HEK293 (cell line): Measurements from ENCODE around the gene GNAQ.
A peak's percentile ranks its signal among the peaks of the same experiment; 100 is the strongest.

ENCODE experiments used
- CTCF ChIA-PET: fragments of 350-600 bp; formaldehyde crosslinking; extraction: SDS; loops from one replicate; lab custom pipeline; 2021; ENCODE audit warnings: antibody characterized with exemption; lab: Yijun Ruan, JAX
- POLR2A ChIA-PET: fragments of 300-600 bp; formaldehyde crosslinking; extraction: SDS; loops from one replicate; lab custom pipeline; 2020; ENCODE audit warnings: antibody characterized with exemption, inconsistent platforms; lab: Yijun Ruan, JAX
- H3K27ac ChIP-seq: fragments of 200-500 bp; sonication (Bioruptor generic); 2 replicates; pipeline ENCODE4 v1.5.1; 2014; ENCODE audit warnings: low read depth, low read length, control low read depth, inconsistent platforms; ENCODE audit errors: extremely low read depth
- H3K36me3 ChIP-seq, 2 experiments: fragments of 200-500 bp in 1 of 2; sonication (Bioruptor generic) in 1 of 2; 1 replicate in 1 of 2; 2 replicates in 1 of 2; pipeline ENCODE4 v1.5.1; 2014 to 2017; ENCODE audit warnings: inconsistent platforms in 2 of 2, low read length in 2 of 2; ENCODE audit not compliant: control insufficient read depth in 2 of 2, insufficient read depth in 1 of 2
- H3K4me1 ChIP-seq: fragments of 200-500 bp; sonication (Bioruptor generic); 2 replicates; pipeline ENCODE4 v1.5.1; 2014; ENCODE audit warnings: mild to moderate bottlenecking, low read length, inconsistent platforms; ENCODE audit not compliant: control insufficient read depth, insufficient read depth
- H3K4me3 ChIP-seq: 2 replicates; pipeline ENCODE4 v1.5.1; 2011; ENCODE audit warnings: low read depth, mild to moderate bottlenecking, control low read depth, low read length, moderate library complexity
- H3K9me3 ChIP-seq: fragments of 200-500 bp; sonication (Bioruptor generic); 2 replicates; pipeline ENCODE4 v1.5.1; 2014; ENCODE audit warnings: low read depth, low read length, inconsistent platforms; ENCODE audit not compliant: control insufficient read depth, insufficient read depth
- KLF1 ChIP-seq: fragments of 450-650 bp; formaldehyde crosslinking; IDR thresholded peaks from 2 replicates; pipeline ENCODE4 v1.5.1; 2016; ENCODE audit warnings: missing biosample characterization, missing genetic modification characterization
- KLF16 ChIP-seq: fragments of 450-650 bp; formaldehyde crosslinking; IDR thresholded peaks from 2 replicates; pipeline ENCODE4 v1.5.1; 2017; ENCODE audit warnings: missing biosample characterization, missing genetic modification characterization
- MYNN ChIP-seq: fragments of 450-650 bp; formaldehyde crosslinking; IDR thresholded peaks from 2 replicates; pipeline ENCODE4 v1.5.1; 2016; ENCODE audit warnings: missing biosample characterization, missing genetic modification characterization, borderline replicate concordance
- YY1 ChIP-seq: fragments of 450-650 bp; formaldehyde crosslinking; IDR thresholded peaks from 2 replicates; pipeline ENCODE4 v1.5.1; 2018; ENCODE audit warnings: missing biosample characterization, missing genetic modification characterization
- ZBTB21 ChIP-seq: fragments of 450-650 bp; formaldehyde crosslinking; IDR thresholded peaks from 2 replicates; pipeline ENCODE4 v1.5.1; 2017; ENCODE audit warnings: missing biosample characterization, missing genetic modification characterization
- ZNF146 ChIP-seq: fragments of 450-650 bp; formaldehyde crosslinking; IDR thresholded peaks from 2 replicates; pipeline ENCODE4 v1.5.1; 2016; ENCODE audit warnings: missing biosample characterization, missing genetic modification characterization
- ZNF169 ChIP-seq: fragments of 450-650 bp; formaldehyde crosslinking; IDR thresholded peaks from 2 replicates; pipeline ENCODE4 v1.5.1; 2016; ENCODE audit warnings: missing biosample characterization, missing genetic modification characterization
- ZNF274 ChIP-seq, 2 experiments: fragments of 200-500 bp in 1 of 2; fragments of 450-650 bp in 1 of 2; sonication (Bioruptor generic) in 1 of 2; formaldehyde crosslinking in 1 of 2; IDR thresholded peaks; 2 replicates each; pipeline versions ENCODE4 v1.5.1 to v1.6.1; 2014 to 2016; ENCODE audit warnings: borderline replicate concordance in 1 of 2, inconsistent platforms in 1 of 2, low read length in 1 of 2, missing biosample characterization in 1 of 2, missing genetic modification characterization in 1 of 2
- ZNF335 ChIP-seq: fragments of 450-650 bp; formaldehyde crosslinking; conservative IDR thresholded peaks from 2 replicates; pipeline ENCODE4 v1.5.1; 2016; ENCODE audit warnings: missing biosample characterization, missing genetic modification characterization
- ZNF341 ChIP-seq: fragments of 450-650 bp; formaldehyde crosslinking; IDR thresholded peaks from 2 replicates; pipeline ENCODE4; 2016; ENCODE audit warnings: low read depth, missing biosample characterization, missing genetic modification characterization
- ZNF354C ChIP-seq: fragments of 450-650 bp; formaldehyde crosslinking; IDR thresholded peaks from 2 replicates; pipeline ENCODE4 v1.5.1; 2016; ENCODE audit warnings: missing biosample characterization, missing genetic modification characterization, low read depth, borderline replicate concordance
- ZNF391 ChIP-seq: fragments of 450-650 bp; formaldehyde crosslinking; IDR thresholded peaks from 2 replicates; pipeline ENCODE4 v1.5.1; 2016; ENCODE audit warnings: low read depth, missing biosample characterization, missing genetic modification characterization, borderline replicate concordance
- ZNF600 ChIP-seq: fragments of 450-650 bp; formaldehyde crosslinking; IDR thresholded peaks from 2 replicates; pipeline ENCODE4 v1.5.1; 2016; ENCODE audit warnings: missing biosample characterization, missing genetic modification characterization
- ZNF76 ChIP-seq: fragments of 450-650 bp; formaldehyde crosslinking; IDR thresholded peaks from 2 replicates; pipeline ENCODE4; 2016; ENCODE audit warnings: low read depth, missing biosample characterization, missing genetic modification characterization, borderline replicate concordance
- ZNF768 ChIP-seq: fragments of 450-650 bp; formaldehyde crosslinking; IDR thresholded peaks from 2 replicates; pipeline ENCODE4 v1.5.1; 2018; ENCODE audit warnings: missing biosample characterization, mild to moderate bottlenecking, missing genetic modification characterization
- ZSCAN30 ChIP-seq: fragments of 450-650 bp; IDR thresholded peaks from 2 replicates; pipeline ENCODE4 v1.5.1; 2018; ENCODE audit warnings: missing biosample characterization, mild to moderate bottlenecking, missing genetic modification characterization, moderate library complexity
- TF ChIP-seq, protein P1 (sequence below): fragments of 450-650 bp; formaldehyde crosslinking; IDR thresholded peaks from 2 replicates; pipeline ENCODE4 v1.5.1; 2017; ENCODE audit warnings: missing biosample characterization, missing genetic modification characterization
- TF ChIP-seq, protein P2 (sequence below): fragments of 450-650 bp; formaldehyde crosslinking; IDR thresholded peaks from 2 replicates; pipeline ENCODE4; 2016; ENCODE audit warnings: missing biosample characterization, missing genetic modification characterization
- TF ChIP-seq, protein P3 (sequence below): fragments of 450-650 bp; formaldehyde crosslinking; IDR thresholded peaks from 2 replicates; pipeline ENCODE4 v1.5.1; 2016; ENCODE audit warnings: missing biosample characterization, missing genetic modification characterization
- TF ChIP-seq, protein P4 (sequence below): fragments of 450-650 bp; formaldehyde crosslinking; optimal IDR thresholded peaks from 2 replicates; pipeline ENCODE3; 2016; ENCODE audit warnings: missing biosample characterization, mild to moderate bottlenecking, missing genetic modification characterization
- TF ChIP-seq, protein P5 (sequence below): fragments of 450-650 bp; formaldehyde crosslinking; IDR thresholded peaks from 2 replicates; pipeline ENCODE4 v1.5.1; 2016; ENCODE audit warnings: missing biosample characterization, missing genetic modification characterization, low read depth
- TF ChIP-seq, protein P6 (sequence below): fragments of 450-650 bp; formaldehyde crosslinking; IDR thresholded peaks from 2 replicates; pipeline ENCODE4 v1.5.1; 2017; ENCODE audit warnings: missing biosample characterization, missing genetic modification characterization
- TF ChIP-seq, protein P7 (sequence below): fragments of 450-650 bp; formaldehyde crosslinking; IDR thresholded peaks from 2 replicates; pipeline ENCODE4 v1.5.1; 2016; ENCODE audit warnings: missing biosample characterization, missing genetic modification characterization

Gene GNAQ

DNA sequence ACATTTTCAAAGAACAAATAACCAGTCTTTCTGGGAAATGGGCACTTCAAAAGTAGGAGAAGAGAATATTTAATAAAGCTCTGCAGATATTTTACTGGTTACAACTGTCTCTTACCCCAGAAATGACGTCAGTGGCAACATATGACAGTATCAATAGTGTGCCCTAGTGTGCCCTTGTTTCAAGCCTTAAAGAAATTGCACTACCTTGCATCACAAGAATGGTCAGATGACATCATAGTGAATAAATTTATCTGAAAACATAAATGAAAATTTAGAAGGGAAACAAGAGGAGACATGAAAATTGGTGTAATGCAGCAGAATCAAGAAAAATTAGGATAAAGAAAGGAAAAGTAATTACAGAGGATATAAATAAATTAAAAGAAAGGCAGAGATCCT lies 176.7 kb downstream of the GNAQ start (continued):
- no peak for TF ChIP-seq ZNF274 (IDR thresholded peaks at IDR 0.05; ENCODE audit: low read length)
- no peak for TF ChIP-seq ZNF274 (tag by site-specific recombination; IDR thresholded peaks at IDR 0.05; ENCODE audit: borderline replicate concordance)
- TF ChIP-seq, protein P1, sequence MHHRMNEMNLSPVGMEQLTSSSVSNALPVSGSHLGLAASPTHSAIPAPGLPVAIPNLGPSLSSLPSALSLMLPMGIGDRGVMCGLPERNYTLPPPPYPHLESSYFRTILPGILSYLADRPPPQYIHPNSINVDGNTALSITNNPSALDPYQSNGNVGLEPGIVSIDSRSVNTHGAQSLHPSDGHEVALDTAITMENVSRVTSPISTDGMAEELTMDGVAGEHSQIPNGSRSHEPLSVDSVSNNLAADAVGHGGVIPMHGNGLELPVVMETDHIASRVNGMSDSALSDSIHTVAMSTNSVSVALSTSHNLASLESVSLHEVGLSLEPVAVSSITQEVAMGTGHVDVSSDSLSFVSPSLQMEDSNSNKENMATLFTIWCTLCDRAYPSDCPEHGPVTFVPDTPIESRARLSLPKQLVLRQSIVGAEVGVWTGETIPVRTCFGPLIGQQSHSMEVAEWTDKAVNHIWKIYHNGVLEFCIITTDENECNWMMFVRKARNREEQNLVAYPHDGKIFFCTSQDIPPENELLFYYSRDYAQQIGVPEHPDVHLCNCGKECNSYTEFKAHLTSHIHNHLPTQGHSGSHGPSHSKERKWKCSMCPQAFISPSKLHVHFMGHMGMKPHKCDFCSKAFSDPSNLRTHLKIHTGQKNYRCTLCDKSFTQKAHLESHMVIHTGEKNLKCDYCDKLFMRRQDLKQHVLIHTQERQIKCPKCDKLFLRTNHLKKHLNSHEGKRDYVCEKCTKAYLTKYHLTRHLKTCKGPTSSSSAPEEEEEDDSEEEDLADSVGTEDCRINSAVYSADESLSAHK (tag by site-specific recombination): no peak
- peak; percentile 41 for TF ChIP-seq ZNF335
- TF ChIP-seq ZNF169 (tag by site-specific recombination): no peak
- TF ChIP-seq ZSCAN30 (tag by site-specific recombination): no peak
- TF ChIP-seq ZNF768 (tag by site-specific recombination): no peak
- TF ChIP-seq MYNN (tag by site-specific recombination): no peak
- TF ChIP-seq ZNF354C (tag by site-specific recombination): no peak
- peak; percentile 82 for TF ChIP-seq ZBTB21
- TF ChIP-seq, protein P2, sequence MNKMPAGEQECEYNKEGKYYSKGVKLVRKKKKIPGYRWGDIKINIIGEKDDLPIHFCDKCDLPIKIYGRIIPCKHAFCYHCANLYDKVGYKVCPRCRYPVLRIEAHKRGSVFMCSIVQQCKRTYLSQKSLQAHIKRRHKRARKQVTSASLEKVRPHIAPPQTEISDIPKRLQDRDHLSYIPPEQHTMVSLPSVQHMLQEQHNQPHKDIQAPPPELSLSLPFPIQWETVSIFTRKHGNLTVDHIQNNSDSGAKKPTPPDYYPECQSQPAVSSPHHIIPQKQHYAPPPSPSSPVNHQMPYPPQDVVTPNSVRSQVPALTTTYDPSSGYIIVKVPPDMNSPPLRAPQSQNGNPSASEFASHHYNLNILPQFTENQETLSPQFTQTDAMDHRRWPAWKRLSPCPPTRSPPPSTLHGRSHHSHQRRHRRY (tag by site-specific recombination): no peak
- TF ChIP-seq, protein P3, sequence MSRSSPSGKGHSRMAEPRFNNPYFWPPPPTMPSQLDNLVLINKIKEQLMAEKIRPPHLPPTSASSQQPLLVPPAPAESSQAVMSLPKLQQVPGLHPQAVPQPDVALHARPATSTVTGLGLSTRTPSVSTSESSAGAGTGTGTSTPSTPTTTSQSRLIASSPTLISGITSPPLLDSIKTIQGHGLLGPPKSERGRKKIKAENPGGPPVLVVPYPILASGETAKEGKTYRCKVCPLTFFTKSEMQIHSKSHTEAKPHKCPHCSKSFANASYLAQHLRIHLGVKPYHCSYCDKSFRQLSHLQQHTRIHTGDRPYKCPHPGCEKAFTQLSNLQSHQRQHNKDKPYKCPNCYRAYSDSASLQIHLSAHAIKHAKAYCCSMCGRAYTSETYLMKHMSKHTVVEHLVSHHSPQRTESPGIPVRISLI (tag by site-specific recombination): 0 out of 2 replicates have a peak, but pooled peaks have one; percentile 23
- TF ChIP-seq, protein P4, sequence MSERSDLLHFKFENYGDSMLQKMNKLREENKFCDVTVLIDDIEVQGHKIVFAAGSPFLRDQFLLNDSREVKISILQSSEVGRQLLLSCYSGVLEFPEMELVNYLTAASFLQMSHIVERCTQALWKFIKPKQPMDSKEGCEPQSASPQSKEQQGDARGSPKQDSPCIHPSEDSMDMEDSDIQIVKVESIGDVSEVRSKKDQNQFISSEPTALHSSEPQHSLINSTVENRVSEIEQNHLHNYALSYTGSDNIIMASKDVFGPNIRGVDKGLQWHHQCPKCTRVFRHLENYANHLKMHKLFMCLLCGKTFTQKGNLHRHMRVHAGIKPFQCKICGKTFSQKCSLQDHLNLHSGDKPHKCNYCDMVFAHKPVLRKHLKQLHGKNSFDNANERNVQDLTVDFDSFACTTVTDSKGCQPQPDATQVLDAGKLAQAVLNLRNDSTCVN: no peak
- TF ChIP-seq YY1 (tag by site-specific recombination): no peak
- TF ChIP-seq KLF16 (tag by site-specific recombination): no peak
- TF ChIP-seq ZNF146 (tag by site-specific recombination): no peak
- TF ChIP-seq ZNF391 (tag by site-specific recombination): no peak
- no peak for TF ChIP-seq KLF1
- TF ChIP-seq, protein P5, sequence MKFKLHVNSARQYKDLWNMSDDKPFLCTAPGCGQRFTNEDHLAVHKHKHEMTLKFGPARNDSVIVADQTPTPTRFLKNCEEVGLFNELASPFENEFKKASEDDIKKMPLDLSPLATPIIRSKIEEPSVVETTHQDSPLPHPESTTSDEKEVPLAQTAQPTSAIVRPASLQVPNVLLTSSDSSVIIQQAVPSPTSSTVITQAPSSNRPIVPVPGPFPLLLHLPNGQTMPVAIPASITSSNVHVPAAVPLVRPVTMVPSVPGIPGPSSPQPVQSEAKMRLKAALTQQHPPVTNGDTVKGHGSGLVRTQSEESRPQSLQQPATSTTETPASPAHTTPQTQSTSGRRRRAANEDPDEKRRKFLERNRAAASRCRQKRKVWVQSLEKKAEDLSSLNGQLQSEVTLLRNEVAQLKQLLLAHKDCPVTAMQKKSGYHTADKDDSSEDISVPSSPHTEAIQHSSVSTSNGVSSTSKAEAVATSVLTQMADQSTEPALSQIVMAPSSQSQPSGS: peak; percentile 95

DNA sequence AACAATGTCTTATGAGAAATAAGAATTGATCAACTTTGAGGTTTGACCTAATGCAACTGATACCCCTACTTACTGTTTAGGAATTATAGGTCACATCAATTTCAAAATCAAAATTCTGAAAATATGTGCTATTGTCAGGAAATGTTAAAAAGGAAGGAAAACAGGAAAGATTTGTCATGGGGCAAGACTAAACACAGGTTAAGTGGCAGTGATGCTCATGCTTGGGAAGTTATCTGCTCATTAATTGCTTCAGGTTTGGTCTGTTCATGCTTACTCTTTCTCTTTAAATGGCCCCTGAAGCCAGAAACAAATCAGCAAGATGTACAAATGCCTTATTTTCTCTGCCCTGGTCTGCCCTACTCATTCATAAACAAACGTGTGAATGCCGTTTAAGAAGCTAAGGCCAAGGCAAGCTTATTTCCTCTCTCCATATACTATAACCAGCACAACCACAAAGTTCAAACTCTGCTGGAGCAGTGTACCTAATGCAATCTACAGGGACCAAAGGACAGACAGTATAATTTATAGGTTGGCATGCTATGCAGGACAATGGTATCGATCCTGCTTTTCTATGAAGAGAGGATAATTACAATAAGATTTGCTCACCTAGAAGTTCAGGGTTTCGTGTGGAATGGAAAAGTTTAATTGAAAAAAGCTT lies 177.2 kb downstream of the GNAQ start:
- Histone ChIP-seq H3K4me3 (no peak overlapping the region), H3K4me1 (peaks cover 19% of the 10 kb centered on the region), H3K27ac (no peak overlapping the region), H3K9me3 (no peaks in the 10 kb centered on the region), H3K36me3 (no peaks in the 10 kb centered on the region)
- ChIA-PET CTCF (interaction anchor here (0.7 to 1.2 kb wide), 2 partner anchors 12 to 22 kb away, joined by 3 to 4 read pairs; no protein-coding TSS in a partner anchor), POLR2A (no interaction called here)
- TF ChIP-seq ZNF76 (tag by site-specific recombination) (no peak), ZNF341 (tag by site-specific recombination) (no peak), ZNF600 (no peak)
- TF ChIP-seq, protein P6, sequence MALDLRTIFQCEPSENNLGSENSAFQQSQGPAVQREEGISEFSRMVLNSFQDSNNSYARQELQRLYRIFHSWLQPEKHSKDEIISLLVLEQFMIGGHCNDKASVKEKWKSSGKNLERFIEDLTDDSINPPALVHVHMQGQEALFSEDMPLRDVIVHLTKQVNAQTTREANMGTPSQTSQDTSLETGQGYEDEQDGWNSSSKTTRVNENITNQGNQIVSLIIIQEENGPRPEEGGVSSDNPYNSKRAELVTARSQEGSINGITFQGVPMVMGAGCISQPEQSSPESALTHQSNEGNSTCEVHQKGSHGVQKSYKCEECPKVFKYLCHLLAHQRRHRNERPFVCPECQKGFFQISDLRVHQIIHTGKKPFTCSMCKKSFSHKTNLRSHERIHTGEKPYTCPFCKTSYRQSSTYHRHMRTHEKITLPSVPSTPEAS (tag by site-specific recombination): no peak
- TF ChIP-seq, protein P7, sequence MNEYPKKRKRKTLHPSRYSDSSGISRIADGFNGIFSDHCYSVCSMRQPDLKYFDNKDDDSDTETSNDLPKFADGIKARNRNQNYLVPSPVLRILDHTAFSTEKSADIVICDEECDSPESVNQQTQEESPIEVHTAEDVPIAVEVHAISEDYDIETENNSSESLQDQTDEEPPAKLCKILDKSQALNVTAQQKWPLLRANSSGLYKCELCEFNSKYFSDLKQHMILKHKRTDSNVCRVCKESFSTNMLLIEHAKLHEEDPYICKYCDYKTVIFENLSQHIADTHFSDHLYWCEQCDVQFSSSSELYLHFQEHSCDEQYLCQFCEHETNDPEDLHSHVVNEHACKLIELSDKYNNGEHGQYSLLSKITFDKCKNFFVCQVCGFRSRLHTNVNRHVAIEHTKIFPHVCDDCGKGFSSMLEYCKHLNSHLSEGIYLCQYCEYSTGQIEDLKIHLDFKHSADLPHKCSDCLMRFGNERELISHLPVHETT (tag by site-specific recombination): no peak
- TF ChIP-seq, protein P1 (tag by site-specific recombination): no peak
